Ramos (cell line): ENCODE data around the gene TET3.
"Not testable (repeated sequence)": the region's sequence is repeated elsewhere in the genome, so short reads cannot be mapped to it uniquely, and the experiment has no call there.

Experiments
- in situ Hi-C: fragments of 300-500 bp; cut with MboI; formaldehyde crosslinking; loops from one replicate; pipeline ENCODE4 v1.14.3; 2022; ENCODE audit warnings: low sequenced_read_pairs; ENCODE audit not compliant: unreplicated experiment

The TET3 gene

GRCh38 chr2:73984203-73984921, at the start of gene TET3:
TSS of gene TET3 (plus strand) at chr2:73984910. CDS start at chr2:73986404, 1,494 bp downstream.
- in situ Hi-C loops = no loop called here

DNA sequence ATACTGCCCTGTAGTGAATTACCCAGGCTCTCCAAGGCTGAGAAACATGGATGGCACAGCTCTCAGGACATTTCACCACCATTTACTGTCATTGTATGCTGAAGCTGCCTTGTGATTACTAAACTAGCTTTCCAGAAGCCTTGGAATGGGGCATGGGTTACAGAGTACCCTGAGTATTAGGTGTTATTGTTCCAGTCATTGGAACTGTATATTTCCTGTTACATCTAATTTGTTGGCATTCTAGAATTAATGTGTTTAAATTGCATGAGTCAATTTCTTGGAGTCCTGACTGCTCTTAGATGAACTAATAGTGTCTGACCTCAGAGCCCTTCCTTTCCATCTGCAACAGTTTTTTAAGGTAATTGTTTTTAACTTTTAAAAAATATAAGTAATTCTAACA, 49.1 kb upstream of the TET3 start:
- in situ Hi-C loops = no loop called here

DNA sequence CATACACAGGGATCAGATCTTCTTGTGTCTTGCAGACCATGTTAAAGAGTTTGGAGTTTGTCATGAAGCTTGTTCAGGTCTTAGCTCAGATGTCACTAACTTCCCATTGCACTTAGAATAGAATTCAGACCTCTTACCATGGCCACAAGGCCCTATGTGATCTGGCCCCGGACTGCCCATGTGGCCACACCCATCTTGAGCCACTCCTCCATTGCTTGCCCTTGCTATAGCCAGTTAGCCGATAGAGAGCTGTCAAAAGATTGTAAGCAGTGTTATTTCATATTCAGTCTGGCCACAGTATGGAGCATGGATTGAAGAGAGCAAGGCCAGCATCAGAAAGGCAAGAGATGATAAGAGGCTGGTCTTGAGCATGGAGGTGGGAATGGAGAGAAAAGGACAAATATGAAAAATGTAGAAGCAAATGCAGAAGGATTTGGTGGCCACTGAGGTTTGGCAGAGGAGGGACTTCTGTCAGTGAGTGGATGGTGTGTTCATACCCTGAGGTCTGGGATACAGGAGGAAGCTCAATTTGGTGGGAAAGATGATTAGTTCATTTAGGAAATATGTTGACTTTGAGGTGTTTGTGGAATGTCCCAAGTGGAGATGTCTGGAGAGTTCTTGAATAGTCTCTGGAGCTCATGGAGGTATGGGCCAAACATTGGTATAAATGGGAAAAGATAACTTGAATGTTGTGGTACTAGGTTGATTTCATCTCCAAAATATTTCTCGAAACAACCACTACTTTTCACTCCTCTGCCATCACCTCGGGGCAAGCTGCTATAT, 47.4 kb upstream of the TET3 start:
- in situ Hi-C loops = no loop called here

GRCh38 chr2:73937899-73938298, 46.8 kb upstream of the TET3 start:
- in situ Hi-C loops = no loop called here

- in situ Hi-C loops = no loop called here
These were observed 45.9 kb upstream of the TET3 start for GRCh38 chr2:73938718-73939352.

GRCh38 chr2:73939419-73939818, 45.3 kb upstream of the TET3 start:
- in situ Hi-C loops = no loop called here

- in situ Hi-C loops = not testable (repeated sequence)
These were observed 44.6 kb upstream of the TET3 start for GRCh38 chr2:73940066-73940465.

- in situ Hi-C loops = no loop called here
These were observed 42.0 kb upstream of the TET3 start for GRCh38 chr2:73942664-73943063.

GRCh38 chr2:73944714-73945113, 40.0 kb upstream of the TET3 start:
- in situ Hi-C loops = no loop called here

DNA sequence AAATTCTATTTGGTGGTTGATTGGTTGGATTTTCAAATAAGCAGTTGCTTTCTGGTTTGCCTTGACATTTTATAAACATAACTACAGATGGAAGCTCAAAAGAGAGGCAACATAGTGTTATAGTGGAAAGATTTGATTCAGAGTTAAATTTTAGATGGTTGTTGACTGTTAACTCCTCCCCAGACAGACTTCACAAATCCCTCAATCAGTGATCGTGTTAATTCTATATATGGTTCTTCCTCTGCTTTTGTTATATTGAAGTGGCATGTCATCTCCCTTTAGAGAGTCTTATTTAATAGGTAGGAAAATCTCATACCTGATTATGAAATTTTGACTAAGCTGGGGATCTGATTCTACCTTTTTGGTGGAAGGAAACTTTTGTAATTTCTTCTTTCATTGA, 38.5 kb upstream of the TET3 start:
- in situ Hi-C loops = no loop called here

DNA sequence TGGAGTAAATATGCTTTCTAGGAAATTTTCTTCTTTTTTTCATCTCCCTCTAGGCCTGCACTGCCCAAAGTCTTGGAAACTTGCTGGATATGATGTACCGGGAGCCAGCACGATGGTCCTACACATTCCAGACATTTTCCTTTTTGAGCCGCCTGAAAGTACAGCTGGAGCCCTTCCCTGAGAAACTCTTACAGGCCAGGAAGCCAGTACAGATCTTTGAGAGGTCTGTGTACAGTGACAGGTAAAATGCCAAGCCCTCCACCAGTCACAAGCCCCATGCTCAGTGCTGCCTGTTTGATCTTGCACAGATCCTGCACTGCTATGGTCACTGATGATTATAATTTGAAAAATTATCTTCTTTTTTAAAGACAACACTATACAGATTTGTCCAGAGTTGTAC, 38.0 kb upstream of the TET3 start:
- in situ Hi-C loops = no loop called here

DNA sequence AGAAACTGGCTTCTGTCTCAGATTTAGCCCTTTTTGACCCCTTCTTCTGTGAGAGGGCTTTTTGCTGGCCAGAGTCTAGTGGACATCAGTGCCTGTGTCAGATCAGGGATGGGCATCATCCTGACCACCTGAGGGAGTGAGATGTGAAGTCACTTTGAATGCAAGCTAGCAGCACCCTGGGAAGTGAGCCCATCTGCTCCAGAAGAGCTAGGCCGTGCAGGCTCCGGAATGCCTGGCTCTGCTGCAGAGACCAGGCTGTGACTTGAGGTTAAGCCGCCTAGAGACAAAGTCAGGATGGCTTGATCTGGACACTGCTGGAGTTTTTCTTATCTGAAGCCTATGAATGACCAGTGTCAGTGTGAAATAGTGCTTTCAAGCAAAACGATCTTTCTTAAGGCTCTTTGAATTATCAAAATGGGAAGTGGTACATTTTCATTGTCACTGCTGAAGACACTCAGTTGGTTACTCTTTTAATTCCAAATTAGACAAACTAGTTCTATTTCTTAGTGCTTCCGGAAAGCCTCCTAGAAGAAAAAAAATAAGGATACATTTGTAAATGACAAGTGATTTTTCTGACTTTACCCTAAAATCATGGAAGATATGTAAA, 37.2 kb upstream of the TET3 start:
- in situ Hi-C loops = no loop called here

DNA sequence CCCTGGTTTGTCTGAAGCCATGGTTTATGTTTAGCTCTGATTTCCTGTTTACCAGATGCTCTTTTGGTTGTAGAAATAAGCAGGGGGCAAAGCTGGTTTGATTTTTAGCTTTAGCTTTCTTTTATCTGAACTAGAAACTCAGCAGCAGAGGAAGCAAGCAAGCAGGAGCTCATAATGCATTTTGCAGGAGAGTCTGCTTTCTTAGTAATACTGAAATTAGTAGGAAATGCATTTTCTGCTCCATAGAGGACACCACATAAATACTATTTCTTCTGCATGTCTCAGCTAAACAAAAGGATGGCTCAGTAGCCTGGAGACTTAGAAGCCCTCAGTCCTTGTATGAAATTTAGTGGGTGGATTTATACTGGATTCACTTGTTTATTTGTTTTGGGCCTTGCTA, 34.9 kb upstream of the TET3 start:
- in situ Hi-C loops = no loop called here

DNA sequence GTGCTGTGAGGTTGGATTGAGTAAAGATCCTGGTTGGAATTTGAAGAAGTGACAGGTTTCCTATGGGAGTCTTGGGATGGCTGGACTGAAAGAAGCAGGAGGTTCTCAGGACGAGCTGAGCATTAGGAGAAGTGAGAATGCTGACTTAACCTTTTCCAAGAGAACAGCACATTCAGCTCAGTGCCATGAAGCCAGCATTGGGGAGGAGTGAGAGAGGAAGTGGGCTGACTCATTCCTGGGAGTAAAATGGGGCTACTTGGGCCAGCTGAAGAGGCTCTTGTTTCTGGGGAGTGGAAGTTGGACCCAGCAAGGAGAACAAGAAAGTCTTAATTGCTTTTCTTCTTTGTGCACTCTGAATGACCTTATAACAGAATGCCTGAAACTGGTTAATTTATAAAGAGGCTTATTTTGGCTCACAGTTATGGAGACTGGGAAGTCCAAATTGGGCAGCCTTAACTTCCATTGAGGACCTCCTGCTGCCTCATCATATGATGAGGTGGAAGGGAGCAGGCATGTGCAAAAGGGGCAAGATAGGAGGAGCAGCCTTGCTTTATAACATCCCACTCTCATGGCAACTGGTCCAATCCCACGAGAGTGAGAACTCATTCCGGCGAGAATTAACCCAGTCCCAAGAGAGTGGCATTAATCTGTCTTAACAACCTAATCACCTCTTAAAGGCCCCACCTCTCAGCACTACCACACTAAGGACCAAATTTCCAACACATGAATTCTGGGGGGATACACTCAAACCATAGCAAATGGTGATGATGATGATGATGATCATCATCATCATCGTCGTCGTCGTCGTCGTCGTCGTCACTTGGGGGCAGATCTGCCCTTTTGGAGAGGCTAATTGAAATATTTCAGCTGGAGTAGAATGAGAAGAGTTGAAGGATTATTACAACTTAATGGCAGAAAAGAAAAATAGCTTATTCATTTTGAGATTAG, 31.9 kb upstream of the TET3 start:
- in situ Hi-C loops = no loop called here

GRCh38 chr2:73956218-73956865, 28.4 kb upstream of the TET3 start:
- in situ Hi-C loops = no loop called here

DNA sequence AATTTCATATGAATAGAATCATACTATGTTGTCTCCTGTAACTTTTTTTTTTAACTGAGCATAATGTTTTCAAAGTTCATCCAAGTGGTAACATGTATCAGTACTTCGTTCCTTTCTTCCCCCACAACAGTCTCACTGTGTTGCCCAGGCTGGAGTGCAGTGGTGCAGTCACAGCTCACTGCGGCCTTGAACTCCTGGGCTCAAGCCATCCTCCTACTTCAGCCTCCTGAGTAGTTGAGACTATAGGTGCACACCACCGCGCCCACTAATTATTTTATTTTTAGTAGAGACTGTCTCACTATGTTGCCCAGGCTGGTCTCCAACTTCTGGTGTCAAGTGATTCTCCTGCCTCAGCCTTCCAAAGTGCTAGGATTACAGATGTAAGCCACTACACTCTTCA, 23.4 kb upstream of the TET3 start:
- in situ Hi-C loops = no loop called here

DNA sequence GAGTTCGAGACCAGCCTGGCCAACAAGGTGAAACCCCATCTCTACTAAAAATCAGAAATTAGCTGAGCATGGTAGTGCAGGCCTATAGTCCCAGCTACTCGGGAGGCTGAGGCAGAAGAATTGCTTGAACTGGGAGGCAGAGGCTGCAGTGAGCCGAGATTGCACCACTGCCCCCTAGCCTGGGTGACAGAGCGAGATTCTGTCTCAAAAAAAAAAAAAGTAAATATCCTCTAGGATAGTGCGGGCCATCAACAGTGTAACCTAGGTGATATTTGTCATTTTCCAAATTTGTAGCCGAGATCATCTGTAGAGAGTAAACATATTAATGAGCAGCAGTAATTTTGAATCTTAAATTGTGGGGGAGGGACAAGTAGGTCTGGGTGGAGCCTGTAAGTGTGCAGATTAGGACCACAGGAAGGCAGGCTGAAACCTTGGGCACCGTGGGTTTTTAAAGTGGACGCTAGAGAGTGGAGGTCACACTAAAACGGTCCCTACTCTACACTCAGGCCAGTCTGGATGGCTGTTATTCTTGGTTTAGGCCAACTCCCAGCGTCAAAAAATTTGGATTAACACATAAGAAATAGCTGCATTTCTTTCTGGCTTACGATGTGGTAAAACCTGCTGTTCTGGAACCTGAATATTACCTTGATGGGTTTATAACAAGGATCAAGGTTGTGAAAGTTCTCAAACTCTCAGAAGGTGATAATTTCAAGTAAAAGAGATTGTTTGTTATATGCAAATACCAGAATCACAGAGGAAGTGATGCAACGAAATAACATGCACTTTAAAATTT, 22.7 kb upstream of the TET3 start:
- in situ Hi-C loops = no loop called here

DNA sequence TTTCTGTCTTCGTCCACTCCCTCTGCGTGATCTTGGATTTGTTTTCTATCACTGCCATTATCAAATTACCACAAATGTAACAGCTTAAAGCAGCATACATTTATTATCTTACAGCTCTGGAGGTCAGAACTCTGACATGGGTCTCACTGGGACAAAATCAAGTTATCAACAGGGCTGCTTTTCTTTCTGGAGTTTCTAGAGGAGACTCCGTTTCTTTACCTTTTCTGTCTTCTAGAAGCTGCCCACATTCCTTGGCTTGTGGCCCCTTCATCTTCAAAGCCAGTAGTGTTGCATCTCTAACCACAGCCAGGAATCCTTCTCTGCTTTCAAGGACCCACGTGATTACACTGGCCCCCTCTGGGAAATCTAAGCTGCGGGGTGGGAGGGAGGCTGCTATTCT, 21.9 kb upstream of the TET3 start:
- in situ Hi-C loops = no loop called here
